Activated naive CD4-positive, alpha-beta T cell (primary cell): ENCODE results near the gene IFNA10.
"Not testable (repeated sequence)": the region's sequence is repeated elsewhere in the genome, so short reads cannot be mapped to it uniquely, and the experiment has no call there.

Experiments used
- DNase-seq, 4 experiments: peaks; one replicate each; lab custom pipeline; 2025; lab: John Stamatoyannopoulos, UW

Gene IFNA10

GRCh38 chr9:21207043-21207442, at the start of gene IFNA10:
Gene IFNA10, minus strand, starts transcription at chr9:21207143. Its CDS starts 46 bp downstream, at chr9:21207097.
- not testable (repeated sequence) for DNase-seq

- no peak for DNase-seq
Observed at GRCh38 chr9:21255538-21256212, 48.7 kb upstream of the IFNA10 start.

- DNase-seq, result no peak
Observed at GRCh38 chr9:21252721-21253547, 46.0 kb upstream of the IFNA10 start.

- no peak for DNase-seq
Observed at GRCh38 chr9:21251638-21252037, 44.7 kb upstream of the IFNA10 start.

GRCh38 chr9:21251190-21251589, 44.2 kb upstream of the IFNA10 start:
- DNase-seq, result no peak

GRCh38 chr9:21244836-21245235, 37.9 kb upstream of the IFNA10 start:
- DNase-seq, result no peak

GRCh38 chr9:21239911-21240310, 33.0 kb upstream of the IFNA10 start, which contains the start of gene IFNA14:
Gene IFNA14, minus strand, starts transcription at chr9:21240005. Its CDS starts 70 bp downstream, at chr9:21239935.
- no peak for DNase-seq

GRCh38 chr9:21236360-21236714, 29.4 kb upstream of the IFNA10 start:
- DNase-seq, result not testable (repeated sequence)

GRCh38 chr9:21235468-21236359, 28.8 kb upstream of the IFNA10 start:
- DNase-seq, result not testable (repeated sequence)

GRCh38 chr9:21234153-21234687, 27.3 kb upstream of the IFNA10 start:
- DNase-seq, result no peak

GRCh38 chr9:21233258-21233657, 26.3 kb upstream of the IFNA10 start:
- DNase-seq, result no peak

- no peak for DNase-seq
Observed at GRCh38 chr9:21228122-21228521, 21.2 kb upstream of the IFNA10 start, which contains the start of gene IFNA17. Gene IFNA17, minus strand, starts transcription at chr9:21228222. Its CDS starts 49 bp downstream, at chr9:21228173.

GRCh38 chr9:21217211-21217610, 10.3 kb upstream of the IFNA10 start, which contains the start of gene IFNA16:
Gene IFNA16, minus strand, starts transcription at chr9:21217311. Its CDS starts 6 bp downstream, at chr9:21217305.
- not testable (repeated sequence) for DNase-seq

GRCh38 chr9:21213411-21214326, 6.7 kb upstream of the IFNA10 start:
- not testable (repeated sequence) for DNase-seq

GRCh38 chr9:21212160-21212559, 5.2 kb upstream of the IFNA10 start:
- DNase-seq, result not testable (repeated sequence)

- DNase-seq, result not testable (repeated sequence)
Observed at GRCh38 chr9:21210782-21211181, 3.8 kb upstream of the IFNA10 start.

GRCh38 chr9:21210311-21210710, 3.4 kb upstream of the IFNA10 start:
- no peak for DNase-seq

GRCh38 chr9:21205204-21205603, 1.7 kb downstream of the IFNA10 start:
- no peak for DNase-seq

- DNase-seq, result not testable (repeated sequence)
Observed at GRCh38 chr9:21202105-21202504, 4.8 kb downstream of the IFNA10 start, which contains the start of gene IFNA7. Gene IFNA7, minus strand, starts transcription at chr9:21202205. Its CDS starts 40 bp downstream, at chr9:21202165.
